HL-60 (cell line): ENCODE measurements around the gene KLHL33.

Source experiments
- GABPA ChIP-seq: IDR thresholded peaks from 2 replicates; pipeline ENCODE4 v1.6.1; 2012; ENCODE audit warnings: low read depth
- TF ChIP-seq, protein P1 (sequence below): IDR thresholded peaks from one replicate; pipeline ENCODE4 v1.5.1; 2011; ENCODE audit warnings: low read length, control low read depth, inconsistent platforms; ENCODE audit not compliant: insufficient read depth
- TF ChIP-seq, protein P2 (sequence below): IDR thresholded peaks from 2 replicates; pipeline ENCODE4 v1.6.1; 2012; ENCODE audit warnings: low read depth; ENCODE audit not compliant: insufficient replicate concordance

DNA sequence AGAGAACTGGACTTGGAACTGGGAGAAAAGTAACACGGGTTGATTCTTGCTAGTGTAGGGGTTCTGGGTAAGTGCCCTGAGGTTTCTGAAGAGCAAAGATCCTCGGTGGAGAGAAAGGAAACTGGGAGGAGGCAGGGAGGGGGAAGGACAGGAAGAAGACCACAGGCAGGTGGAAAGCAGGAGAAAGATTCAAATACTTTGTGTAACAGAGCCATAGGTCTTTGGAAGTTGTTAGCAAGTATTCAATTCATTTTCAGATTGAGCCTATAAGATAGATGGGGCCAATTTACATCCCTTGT lies 34.6 kb upstream of the KLHL33 start:
- TF ChIP-seq, protein P1, sequence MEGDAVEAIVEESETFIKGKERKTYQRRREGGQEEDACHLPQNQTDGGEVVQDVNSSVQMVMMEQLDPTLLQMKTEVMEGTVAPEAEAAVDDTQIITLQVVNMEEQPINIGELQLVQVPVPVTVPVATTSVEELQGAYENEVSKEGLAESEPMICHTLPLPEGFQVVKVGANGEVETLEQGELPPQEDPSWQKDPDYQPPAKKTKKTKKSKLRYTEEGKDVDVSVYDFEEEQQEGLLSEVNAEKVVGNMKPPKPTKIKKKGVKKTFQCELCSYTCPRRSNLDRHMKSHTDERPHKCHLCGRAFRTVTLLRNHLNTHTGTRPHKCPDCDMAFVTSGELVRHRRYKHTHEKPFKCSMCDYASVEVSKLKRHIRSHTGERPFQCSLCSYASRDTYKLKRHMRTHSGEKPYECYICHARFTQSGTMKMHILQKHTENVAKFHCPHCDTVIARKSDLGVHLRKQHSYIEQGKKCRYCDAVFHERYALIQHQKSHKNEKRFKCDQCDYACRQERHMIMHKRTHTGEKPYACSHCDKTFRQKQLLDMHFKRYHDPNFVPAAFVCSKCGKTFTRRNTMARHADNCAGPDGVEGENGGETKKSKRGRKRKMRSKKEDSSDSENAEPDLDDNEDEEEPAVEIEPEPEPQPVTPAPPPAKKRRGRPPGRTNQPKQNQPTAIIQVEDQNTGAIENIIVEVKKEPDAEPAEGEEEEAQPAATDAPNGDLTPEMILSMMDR, result no peak
- TF ChIP-seq, protein P2, sequence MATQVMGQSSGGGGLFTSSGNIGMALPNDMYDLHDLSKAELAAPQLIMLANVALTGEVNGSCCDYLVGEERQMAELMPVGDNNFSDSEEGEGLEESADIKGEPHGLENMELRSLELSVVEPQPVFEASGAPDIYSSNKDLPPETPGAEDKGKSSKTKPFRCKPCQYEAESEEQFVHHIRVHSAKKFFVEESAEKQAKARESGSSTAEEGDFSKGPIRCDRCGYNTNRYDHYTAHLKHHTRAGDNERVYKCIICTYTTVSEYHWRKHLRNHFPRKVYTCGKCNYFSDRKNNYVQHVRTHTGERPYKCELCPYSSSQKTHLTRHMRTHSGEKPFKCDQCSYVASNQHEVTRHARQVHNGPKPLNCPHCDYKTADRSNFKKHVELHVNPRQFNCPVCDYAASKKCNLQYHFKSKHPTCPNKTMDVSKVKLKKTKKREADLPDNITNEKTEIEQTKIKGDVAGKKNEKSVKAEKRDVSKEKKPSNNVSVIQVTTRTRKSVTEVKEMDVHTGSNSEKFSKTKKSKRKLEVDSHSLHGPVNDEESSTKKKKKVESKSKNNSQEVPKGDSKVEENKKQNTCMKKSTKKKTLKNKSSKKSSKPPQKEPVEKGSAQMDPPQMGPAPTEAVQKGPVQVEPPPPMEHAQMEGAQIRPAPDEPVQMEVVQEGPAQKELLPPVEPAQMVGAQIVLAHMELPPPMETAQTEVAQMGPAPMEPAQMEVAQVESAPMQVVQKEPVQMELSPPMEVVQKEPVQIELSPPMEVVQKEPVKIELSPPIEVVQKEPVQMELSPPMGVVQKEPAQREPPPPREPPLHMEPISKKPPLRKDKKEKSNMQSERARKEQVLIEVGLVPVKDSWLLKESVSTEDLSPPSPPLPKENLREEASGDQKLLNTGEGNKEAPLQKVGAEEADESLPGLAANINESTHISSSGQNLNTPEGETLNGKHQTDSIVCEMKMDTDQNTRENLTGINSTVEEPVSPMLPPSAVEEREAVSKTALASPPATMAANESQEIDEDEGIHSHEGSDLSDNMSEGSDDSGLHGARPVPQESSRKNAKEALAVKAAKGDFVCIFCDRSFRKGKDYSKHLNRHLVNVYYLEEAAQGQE, result no peak
- no peak for TF ChIP-seq GABPA
